Upper lobe of left lung (tissue), 6 donors: ENCODE measurements around the gene MAP1B. TPM values are rescaled to one million over a fixed set of nuclear protein-coding genes. Genes with fewer than 3 reads are reported as not detected.

Experiments used
- ATAC-seq, 2 donors: fragments of 200-7000 bp; cut with Tn5 transposase; one replicate each; pipeline ENCODE4 v1.9.1; 2022; ENCODE audit warnings: mild to moderate bottlenecking in 2 of 2, moderate library complexity in 2 of 2; ENCODE audit not compliant: low FRiP score in 2 of 2
- DNase-seq, 2 donors: peaks; one replicate each; pipeline ENCODE4 v3.0.0-alpha.2; 2019 to 2020
- H3K27ac ChIP-seq, 4 donors: fragments of 200-600 bp; sonication (generic); one replicate each; pipeline ENCODE4 v1.5.1; 2016 to 2019
- H3K27me3 ChIP-seq, 4 donors: fragments of 200-600 bp; sonication (generic); one replicate each; pipeline ENCODE4 v1.5.1; 2017 to 2019
- H3K36me3 ChIP-seq, 4 donors: fragments of 200-600 bp; sonication (generic); one replicate each; pipeline ENCODE4 v1.5.1; 2016 to 2019
- H3K4me1 ChIP-seq, 4 donors: fragments of 200-600 bp; sonication (generic); one replicate each; pipeline ENCODE4 v1.5.1; 2018 to 2019
- H3K4me3 ChIP-seq, 4 donors: fragments of 200-600 bp; sonication (generic); one replicate each; pipeline ENCODE4 v1.5.1; 2017 to 2019; ENCODE audit warnings: mild to moderate bottlenecking in 2 of 4, moderate library complexity in 1 of 4
- H3K9me3 ChIP-seq, 4 donors: fragments of 200-600 bp; sonication (generic); one replicate each; pipeline ENCODE4 v1.5.1; 2018 to 2019
- EP300 ChIP-seq, 4 donors: sonication (generic); formaldehyde crosslinking; IDR thresholded peaks; one replicate each; pipeline ENCODE4 v1.5.1; 2017; ENCODE audit warnings: antibody characterized with exemption in 4 of 4, control low read depth in 2 of 4
- POLR2A ChIP-seq, 4 donors: fragments of 450-650 bp; IDR thresholded peaks; one replicate each; pipeline ENCODE4 v1.5.1; 2016 to 2017; ENCODE audit warnings: antibody characterized with exemption in 4 of 4, mild to moderate bottlenecking in 2 of 4
- POLR2AphosphoS5 ChIP-seq, 2 donors: sonication (generic); formaldehyde crosslinking; IDR thresholded peaks; one replicate each; pipeline ENCODE4 v1.5.1; 2017; ENCODE audit warnings: antibody characterized with exemption in 2 of 2
- WGBS, 2 donors: methylation state at CpG; one replicate each; pipeline ENCODE4 v1.1.5; 2017 to 2018; 5-methylcytosine and 5-hydroxymethylcytosine counted together
- total RNA-seq, 6 donors: library from RNA; depleted of rRNA in 4 of 6; stranded (reverse); fragments of >200 nt in 4 of 6; gene quantifications; one replicate each; pipeline versions ENCODE4 v1.1.0 to v1.2.1, GENCODE V29; 2016 to 2021
- TF ChIP-seq, protein P1 (sequence below), 6 experiments: fragments of 450-650 bp in 4 of 6; fragments of 200-600 bp in 2 of 6; sonication (generic) in 2 of 6; IDR thresholded peaks; one replicate each; pipeline ENCODE4 v1.5.1; 2016 to 2019; ENCODE audit warnings: antibody characterized with exemption in 6 of 6
- donor health status: DM: no; HTN: no; CAD: no; lungs with moderate emphysema.
- donor health status: DM: no; HTN: yes; CAD: no; lungs with severe emphysema.

Gene MAP1B
- total RNA-seq, 6 donors from 2014 or later = 21.6 to 59.4 (median 38.0) TPM

DNA sequence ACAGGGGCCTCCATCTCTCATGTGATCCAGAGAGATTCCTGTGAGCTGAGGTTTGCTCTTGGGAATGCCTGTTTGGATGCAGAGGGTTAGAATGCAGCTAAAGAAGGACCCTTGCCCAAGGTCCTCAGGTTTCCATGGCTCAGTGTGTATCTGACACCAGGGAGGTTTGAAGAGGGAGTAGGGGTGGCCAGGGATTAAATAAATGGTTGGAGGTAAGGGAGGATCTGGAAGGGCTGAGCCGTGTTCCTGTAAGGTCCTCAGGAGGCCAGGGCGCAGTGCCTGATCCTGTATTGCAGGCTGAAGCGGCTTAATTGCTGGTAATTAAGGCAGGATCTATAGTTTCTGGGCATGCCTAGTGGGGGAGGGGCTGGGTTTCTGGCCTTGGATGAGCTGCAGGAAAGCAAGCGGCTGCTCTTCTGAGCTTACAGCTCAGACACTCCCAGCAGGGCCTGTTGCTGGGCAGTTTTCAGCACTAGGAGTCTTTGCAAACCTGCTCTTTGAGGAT, 41.5 kb upstream of the MAP1B start:
- no peaks in the 10 kb centered on the region for H3K4me1 ChIP-seq
- no peaks in the 10 kb centered on the region for H3K27me3 ChIP-seq
- ATAC-seq (no peak), DNase-seq (no peak)
- no peak for TF ChIP-seq EP300 (IDR thresholded peaks at IDR 0.05)
- H3K9me3 ChIP-seq = no peaks in the 10 kb centered on the region
- no peak overlapping the region for H3K4me3 ChIP-seq
- H3K27ac ChIP-seq = no peak overlapping the region
- 39 to 54% methylated on average over 4 of the region's 4 CpGs for WGBS, 2 donors
- H3K36me3 ChIP-seq = no peaks in the 10 kb centered on the region

DNA sequence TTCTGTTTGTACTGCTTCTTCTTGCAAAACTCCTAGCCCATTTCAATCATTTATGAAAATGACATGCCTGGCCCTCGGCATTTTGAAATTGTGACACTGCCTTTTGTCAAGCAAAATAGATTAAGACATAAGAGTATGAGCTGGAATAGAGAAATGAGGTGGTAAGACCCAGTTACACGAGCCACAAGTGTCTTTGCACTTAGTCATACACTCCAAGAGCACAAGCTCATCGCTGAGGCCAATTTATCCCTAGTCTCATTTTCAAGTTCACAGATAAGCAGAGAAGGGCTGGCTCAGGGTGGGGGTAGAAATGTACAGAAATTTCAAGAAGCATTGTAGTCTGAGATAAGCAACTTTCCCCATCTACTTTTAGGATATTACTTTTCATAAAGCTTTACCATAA, 40.6 kb upstream of the MAP1B start:
- 38 to 43% methylated on average over 3 of the region's 3 CpGs for WGBS, 2 donors
- Histone ChIP-seq H3K27ac (no peak overlapping the region), H3K9me3 (no peaks in the 10 kb centered on the region), H3K4me3 (no peak overlapping the region), H3K36me3 (no peaks in the 10 kb centered on the region), H3K4me1 (no peaks in the 10 kb centered on the region), H3K27me3 (no peaks in the 10 kb centered on the region)
- ATAC-seq = peak in 1 of 2 donors; percentile 41
- no peak for DNase-seq
- TF ChIP-seq EP300 (IDR thresholded peaks at IDR 0.05) (no peak), POLR2A (IDR thresholded peaks at IDR 0.05) (no peak), POLR2AphosphoS5 (IDR thresholded peaks at IDR 0.05) (no peak)
- TF ChIP-seq, protein P1, sequence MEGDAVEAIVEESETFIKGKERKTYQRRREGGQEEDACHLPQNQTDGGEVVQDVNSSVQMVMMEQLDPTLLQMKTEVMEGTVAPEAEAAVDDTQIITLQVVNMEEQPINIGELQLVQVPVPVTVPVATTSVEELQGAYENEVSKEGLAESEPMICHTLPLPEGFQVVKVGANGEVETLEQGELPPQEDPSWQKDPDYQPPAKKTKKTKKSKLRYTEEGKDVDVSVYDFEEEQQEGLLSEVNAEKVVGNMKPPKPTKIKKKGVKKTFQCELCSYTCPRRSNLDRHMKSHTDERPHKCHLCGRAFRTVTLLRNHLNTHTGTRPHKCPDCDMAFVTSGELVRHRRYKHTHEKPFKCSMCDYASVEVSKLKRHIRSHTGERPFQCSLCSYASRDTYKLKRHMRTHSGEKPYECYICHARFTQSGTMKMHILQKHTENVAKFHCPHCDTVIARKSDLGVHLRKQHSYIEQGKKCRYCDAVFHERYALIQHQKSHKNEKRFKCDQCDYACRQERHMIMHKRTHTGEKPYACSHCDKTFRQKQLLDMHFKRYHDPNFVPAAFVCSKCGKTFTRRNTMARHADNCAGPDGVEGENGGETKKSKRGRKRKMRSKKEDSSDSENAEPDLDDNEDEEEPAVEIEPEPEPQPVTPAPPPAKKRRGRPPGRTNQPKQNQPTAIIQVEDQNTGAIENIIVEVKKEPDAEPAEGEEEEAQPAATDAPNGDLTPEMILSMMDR (IDR thresholded peaks at IDR 0.05) = no peak

DNA sequence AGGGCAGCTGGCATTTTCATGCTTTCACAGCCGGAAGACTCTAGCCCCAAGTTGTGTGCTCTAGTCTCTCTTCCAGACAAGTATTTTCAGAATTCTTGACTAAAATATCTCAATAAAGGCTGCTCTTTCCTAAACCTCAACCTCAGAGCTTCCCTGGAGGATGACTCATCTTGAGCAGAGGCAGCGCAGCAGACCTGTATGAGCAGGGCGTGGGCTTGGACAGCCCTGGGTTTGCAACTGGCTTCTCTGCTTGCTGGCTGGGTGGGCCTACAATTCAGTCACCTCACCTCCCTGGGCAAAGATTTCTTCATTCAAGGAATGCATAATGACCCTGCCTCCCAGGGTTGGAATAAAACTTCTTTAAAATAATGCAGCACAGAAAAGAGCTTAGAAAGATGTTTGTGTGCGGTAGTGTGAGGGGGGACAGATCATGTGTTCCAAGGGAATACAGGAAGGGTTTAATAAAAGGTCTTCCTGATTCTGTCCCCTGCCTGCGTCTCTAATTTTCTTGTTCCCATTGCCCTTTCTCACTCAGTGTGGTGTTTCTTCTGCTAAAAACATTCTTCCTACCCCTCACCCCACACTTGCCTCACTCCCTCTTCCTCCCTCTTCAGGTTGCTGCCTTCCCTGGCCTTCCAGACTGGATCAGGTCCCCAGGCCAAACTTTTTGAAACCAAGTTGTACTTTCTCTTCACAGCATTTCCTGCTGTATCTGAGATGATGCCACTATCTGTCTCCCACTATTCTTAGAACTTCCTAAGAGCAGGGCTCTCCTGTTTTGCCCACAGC, 39.4 kb upstream of the MAP1B start:
- Histone ChIP-seq H3K27me3 (no peaks in the 10 kb centered on the region), H3K36me3 (no peaks in the 10 kb centered on the region), H3K4me3 (no peak overlapping the region), H3K9me3 (no peaks in the 10 kb centered on the region), H3K4me1 (no peaks in the 10 kb centered on the region), H3K27ac (no peak overlapping the region)
- TF ChIP-seq, protein P1 (IDR thresholded peaks at IDR 0.05) = no peak
- TF ChIP-seq POLR2AphosphoS5 (IDR thresholded peaks at IDR 0.05) (no peak), POLR2A (IDR thresholded peaks at IDR 0.05) (no peak), EP300 (IDR thresholded peaks at IDR 0.05) (no peak)
- DNase-seq (no peak), ATAC-seq (peak in 1 of 2 donors; percentile 61)
- 72 to 87% methylated on average over 4 to 5 of the region's 5 CpGs for WGBS, 2 donors

DNA sequence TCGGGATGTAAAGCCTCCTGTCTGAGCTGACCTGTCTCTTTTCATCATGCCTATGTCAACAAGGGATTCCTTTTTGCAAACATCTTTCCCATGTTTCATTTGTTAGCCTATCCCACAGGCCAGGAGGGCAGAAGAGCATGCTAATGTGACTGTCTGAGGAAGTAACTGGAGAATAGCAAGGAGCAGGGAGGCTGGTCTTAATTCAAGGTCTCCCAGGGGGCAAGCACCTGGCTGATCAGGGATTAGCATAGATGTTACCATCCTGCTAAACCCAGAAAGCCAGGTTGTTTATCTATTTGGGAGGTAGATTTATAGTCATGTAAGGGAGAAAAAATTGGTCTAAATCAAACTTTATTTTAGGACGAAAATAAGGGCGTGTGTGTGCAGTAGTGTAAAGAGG, 36.7 kb upstream of the MAP1B start:
- WGBS, 2 donors = 63 to 69% methylated on average over 3 of the region's 3 CpGs
- no peak for ATAC-seq

DNA sequence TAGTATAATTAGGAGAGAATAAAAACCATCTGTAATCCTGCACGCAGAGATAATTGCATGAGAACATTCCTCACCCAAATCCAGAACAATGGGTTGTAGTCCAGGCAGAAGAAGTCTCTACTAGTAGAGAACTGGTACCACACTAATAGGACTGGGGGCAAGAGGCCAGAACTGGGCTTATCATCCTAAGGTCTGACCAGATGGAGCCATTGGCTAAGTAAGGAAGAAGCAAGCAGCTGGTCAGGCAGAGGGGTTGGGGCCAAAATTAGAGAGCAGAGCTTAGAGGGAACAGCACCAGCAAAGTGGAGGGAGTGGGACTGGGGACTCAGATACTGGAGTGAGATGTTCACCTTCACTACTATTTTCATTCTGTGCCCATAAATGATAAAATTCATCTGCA, 35.4 kb upstream of the MAP1B start:
- Histone ChIP-seq H3K4me3 (no peak overlapping the region), H3K9me3 (no peaks in the 10 kb centered on the region), H3K27me3 (no peaks in the 10 kb centered on the region), H3K27ac (no peak overlapping the region), H3K4me1 (no peaks in the 10 kb centered on the region), H3K36me3 (no peaks in the 10 kb centered on the region)
- DNase-seq (no peak), ATAC-seq (no peak)
- WGBS, 2 donors = 90% methylated on average over 1 of the region's 1 CpG
- no peak for TF ChIP-seq EP300 (IDR thresholded peaks at IDR 0.05)
- TF ChIP-seq POLR2A (IDR thresholded peaks at IDR 0.05) = no peak
- TF ChIP-seq, protein P1 (IDR thresholded peaks at IDR 0.05) = no peak
- no peak for TF ChIP-seq POLR2AphosphoS5 (IDR thresholded peaks at IDR 0.05)

More for the DNA sequence above, 36.7 kb upstream of the MAP1B start:
- TF ChIP-seq POLR2A (IDR thresholded peaks at IDR 0.05) = no peak
- TF ChIP-seq EP300 (IDR thresholded peaks at IDR 0.05) = no peak
- TF ChIP-seq POLR2AphosphoS5 (IDR thresholded peaks at IDR 0.05) = no peak
- TF ChIP-seq, protein P1 (IDR thresholded peaks at IDR 0.05) = no peak
- Histone ChIP-seq H3K27me3 (no peaks in the 10 kb centered on the region), H3K36me3 (no peaks in the 10 kb centered on the region), H3K4me1 (no peaks in the 10 kb centered on the region), H3K4me3 (no peak overlapping the region), H3K27ac (no peak overlapping the region), H3K9me3 (no peaks in the 10 kb centered on the region)
- DNase-seq = no peak
